Measurements from ENCODE around the gene PCCA. TPM values are rescaled to one million over a fixed set of nuclear protein-coding genes. Genes with fewer than 3 reads are reported as not detected.

PCCA gene
- polyA plus RNA-seq, 1 experiment, result 22.6 TPM

GRCh38 chr13:100532836-100533435, 444.0 kb downstream of the PCCA start:
- CTCF ChIA-PET, result no interaction called here
- Histone ChIP-seq H3K27ac (ENCODE audit: low read depth, low read length) (no peak overlapping the region), H3K9me3 (ENCODE audit: control insufficient read depth, insufficient read depth, low read length) (peaks cover 8% of the 10 kb centered on the region; the same call in 1 of the 2 replicates), H3K4me3 (ENCODE audit: low read depth, low read length) (no peak overlapping the region), H3K27me3 (ENCODE audit: control insufficient read depth, insufficient read depth, low read length) (no peaks in the 10 kb centered on the region)
- no peak for TF ChIP-seq CTCF (IDR thresholded peaks at IDR 0.05; ENCODE audit: low read depth, low read length)
- POLR2A ChIA-PET, result no interaction called here
- no peak for DNase-seq (ENCODE audit: low read depth, low spot score)

- TF ChIP-seq CTCF (IDR thresholded peaks at IDR 0.05; ENCODE audit: low read depth, low read length), result no peak
- POLR2A ChIA-PET, result no interaction called here
- CTCF ChIA-PET, result no interaction called here
- H3K27ac ChIP-seq (ENCODE audit: low read depth, low read length), result no peak overlapping the region
- peaks cover 8% of the 10 kb centered on the region; the same call in 1 of the 2 replicates for H3K9me3 ChIP-seq (ENCODE audit: control insufficient read depth, insufficient read depth, low read length)
- DNase-seq (ENCODE audit: low read depth, low spot score), result no peak
- no peaks in the 10 kb centered on the region for H3K27me3 ChIP-seq (ENCODE audit: control insufficient read depth, insufficient read depth, low read length)
- H3K4me3 ChIP-seq (ENCODE audit: low read depth, low read length), result no peak overlapping the region
Observed at GRCh38 chr13:100533588-100534041, 444.7 kb downstream of the PCCA start.

GRCh38 chr13:100534147-100534843, 445.4 kb downstream of the PCCA start:
- POLR2A ChIA-PET, result no interaction called here
- peaks cover 8% of the 10 kb centered on the region; the same call in 1 of the 2 replicates for H3K9me3 ChIP-seq (ENCODE audit: control insufficient read depth, insufficient read depth, low read length)
- no peak for DNase-seq (ENCODE audit: low read depth, low spot score)
- H3K27me3 ChIP-seq (ENCODE audit: control insufficient read depth, insufficient read depth, low read length), result no peaks in the 10 kb centered on the region
- no peak for TF ChIP-seq CTCF (IDR thresholded peaks at IDR 0.05; ENCODE audit: low read depth, low read length)
- CTCF ChIA-PET, result interaction anchor here (1.0 kb wide), 1 partner anchor 618 kb away, joined by 4 read pairs; no protein-coding TSS in a partner anchor
- H3K4me3 ChIP-seq (ENCODE audit: low read depth, low read length), result no peak overlapping the region
- no peak overlapping the region for H3K27ac ChIP-seq (ENCODE audit: low read depth, low read length)

GRCh38 chr13:100534911-100535310, 446.0 kb downstream of the PCCA start:
- CTCF ChIA-PET, result interaction anchor here (1.0 kb wide), 1 partner anchor 619 kb away, joined by 4 read pairs; no protein-coding TSS in a partner anchor
- Histone ChIP-seq H3K27ac (ENCODE audit: low read depth, low read length) (no peak overlapping the region), H3K4me3 (ENCODE audit: low read depth, low read length) (no peak overlapping the region), H3K9me3 (ENCODE audit: control insufficient read depth, insufficient read depth, low read length) (peaks cover 8% of the 10 kb centered on the region; the same call in 1 of the 2 replicates), H3K27me3 (ENCODE audit: control insufficient read depth, insufficient read depth, low read length) (no peaks in the 10 kb centered on the region)
- POLR2A ChIA-PET, result no interaction called here
- no peak for DNase-seq (ENCODE audit: low read depth, low spot score)
- no peak for TF ChIP-seq CTCF (IDR thresholded peaks at IDR 0.05; ENCODE audit: low read depth, low read length)

Data from AG04450 (cell line).